Adipose tissue (tissue), 3 donors: ENCODE data around the gene TIGD4. TPM values are rescaled to one million over a fixed set of nuclear protein-coding genes. Genes with fewer than 3 reads are reported as not detected.

Experiments used
- H3K27ac ChIP-seq: one replicate; pipeline ENCODE4 v1.5.1; 2013; ENCODE audit warnings: low read depth, low read length
- WGBS, 3 donors: extraction: QIAGEN DNeasy Blood & Tissue Kit; methylation state at CpG; one replicate each; pipeline ENCODE4 v1.1.7; 2013; 5-methylcytosine and 5-hydroxymethylcytosine counted together
- polyA plus RNA-seq, 3 donors: library from polyadenylated mRNA; stranded (reverse); fragments of 200-250 nt; gene quantifications; one replicate each; pipeline ENCODE4 v1.2.3, GENCODE V29; 2013
- donor health status: healthy with polysubstance abuse.
- donor health status: Bipolar disorder and iron deficiency.
- donor health status: healthy.

The TIGD4 gene
- polyA plus RNA-seq, 3 donors = 0.07 to 0.09 TPM; not detected in 1

- no peak overlapping the region for H3K27ac ChIP-seq
- WGBS, 3 donors = 76 to 83% (median 77%) methylated on average over 5 of the region's 5 CpGs
These were observed 45.4 kb downstream of the TIGD4 start for GRCh38 chr4:152734015-152734698.

GRCh38 chr4:152731997-152732396 lies 47.5 kb downstream of the TIGD4 start:
- H3K27ac ChIP-seq = no peak overlapping the region
- 56 to 89% (median 72%) methylated on average over 2 of the region's 2 CpGs for WGBS, 3 donors

GRCh38 chr4:152729466-152729865 lies 50.1 kb downstream of the TIGD4 start:
- 22 to 35% (median 34%) methylated on average over 2 of the region's 2 CpGs for WGBS, 3 donors

GRCh38 chr4:152728343-152728742 lies 51.2 kb downstream of the TIGD4 start:
- 72 to 91% (median 81%) methylated on average over 1 of the region's 1 CpG for WGBS, 3 donors

More at GRCh38 chr4:152729466-152729865, 50.1 kb downstream of the TIGD4 start:
- no peak overlapping the region for H3K27ac ChIP-seq

GRCh38 chr4:152727784-152728183 lies 51.7 kb downstream of the TIGD4 start:
- no peak overlapping the region for H3K27ac ChIP-seq
- WGBS, 3 donors = 33 to 40% (median 38%) methylated on average over 1 of the region's 1 CpG

More at GRCh38 chr4:152728343-152728742, 51.2 kb downstream of the TIGD4 start:
- no peak overlapping the region for H3K27ac ChIP-seq

- WGBS, 3 donors = 72 to 74% (median 74%) methylated on average over 5 of the region's 5 CpGs
- H3K27ac ChIP-seq = no peak overlapping the region
These were observed 55.0 kb downstream of the TIGD4 start for GRCh38 chr4:152724494-152724893.

GRCh38 chr4:152723236-152723635 lies 56.3 kb downstream of the TIGD4 start:
- H3K27ac ChIP-seq = no peak overlapping the region
- 62 to 75% (median 75%) methylated on average over 3 of the region's 3 CpGs for WGBS, 3 donors

- 75 to 81% (median 78%) methylated on average over 24 of the region's 24 CpGs for WGBS, 3 donors
- no peak overlapping the region for H3K27ac ChIP-seq
These were observed 59.6 kb downstream of the TIGD4 start for GRCh38 chr4:152719801-152720556.

Other genes starting within 250 kb of the TIGD4 start
- 10 to 100 TPM in 1 of 3 donors, 1 to 10 TPM in 2; 5.2 to 10.7 (median 7.1) TPM for gene FBXW7, start 243.6 kb downstream of the TIGD4 start, polyA plus RNA-seq
- 1 to 10 TPM in 1 of 3 donors, under 1 TPM in 2; 0.12 to 1.0 (median 0.98) TPM for gene TMEM154, start 99.7 kb downstream of the TIGD4 start, polyA plus RNA-seq
- gene ARFIP1, start 224 bp upstream of the TIGD4 start, polyA plus RNA-seq = 10 to 100 TPM in 2 of 3 donors, 1 to 10 TPM in 1; 6.8 to 23.5 (median 10.9) TPM
- 1 to 10 TPM in 1 of 3 donors, under 1 TPM in 2; 0.61 to 1.5 (median 0.69) TPM for gene FHDC1, start 156.6 kb upstream of the TIGD4 start, polyA plus RNA-seq